Subcutaneous adipose tissue (tissue), 4 donors: ENCODE measurements around the gene TAF11. TPM values are rescaled to one million over a fixed set of nuclear protein-coding genes. Genes with fewer than 3 reads are reported as not detected.

Experiments
- total RNA-seq, 4 donors: library from RNA; depleted of rRNA; stranded (reverse); fragments of >200 nt; gene quantifications; one replicate each; pipeline ENCODE4 v1.1.0, GENCODE V29; 2016
- TF ChIP-seq, protein P1 (sequence below): fragments of 450-650 bp; IDR thresholded peaks from one replicate; pipeline ENCODE4 v1.5.1; 2016; ENCODE audit warnings: low read depth, mild to moderate bottlenecking, control low read depth, antibody characterized with exemption, moderate library complexity

TAF11 gene
- total RNA-seq, 4 donors from 2014 or later, result 12.2 to 18.5 (median 18.2) TPM

DNA sequence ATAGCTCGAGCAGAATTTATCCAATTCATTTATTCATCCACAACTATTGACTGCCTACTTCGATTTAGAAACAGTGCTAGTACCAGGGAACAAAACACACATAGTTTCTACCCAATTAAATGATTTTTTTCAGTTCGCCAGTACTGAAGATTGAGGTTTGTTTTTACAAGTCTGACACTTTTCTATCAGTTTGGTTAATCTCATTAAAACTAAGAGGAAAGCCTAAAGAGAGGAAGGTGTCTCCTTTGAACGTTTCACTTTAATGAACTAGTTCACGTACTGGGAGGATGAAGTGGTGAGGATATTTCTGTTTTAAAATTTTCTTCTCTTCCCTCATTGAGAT, 643 bp upstream of the TAF11 start:
- TF ChIP-seq, protein P1, sequence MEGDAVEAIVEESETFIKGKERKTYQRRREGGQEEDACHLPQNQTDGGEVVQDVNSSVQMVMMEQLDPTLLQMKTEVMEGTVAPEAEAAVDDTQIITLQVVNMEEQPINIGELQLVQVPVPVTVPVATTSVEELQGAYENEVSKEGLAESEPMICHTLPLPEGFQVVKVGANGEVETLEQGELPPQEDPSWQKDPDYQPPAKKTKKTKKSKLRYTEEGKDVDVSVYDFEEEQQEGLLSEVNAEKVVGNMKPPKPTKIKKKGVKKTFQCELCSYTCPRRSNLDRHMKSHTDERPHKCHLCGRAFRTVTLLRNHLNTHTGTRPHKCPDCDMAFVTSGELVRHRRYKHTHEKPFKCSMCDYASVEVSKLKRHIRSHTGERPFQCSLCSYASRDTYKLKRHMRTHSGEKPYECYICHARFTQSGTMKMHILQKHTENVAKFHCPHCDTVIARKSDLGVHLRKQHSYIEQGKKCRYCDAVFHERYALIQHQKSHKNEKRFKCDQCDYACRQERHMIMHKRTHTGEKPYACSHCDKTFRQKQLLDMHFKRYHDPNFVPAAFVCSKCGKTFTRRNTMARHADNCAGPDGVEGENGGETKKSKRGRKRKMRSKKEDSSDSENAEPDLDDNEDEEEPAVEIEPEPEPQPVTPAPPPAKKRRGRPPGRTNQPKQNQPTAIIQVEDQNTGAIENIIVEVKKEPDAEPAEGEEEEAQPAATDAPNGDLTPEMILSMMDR, result no peak

DNA sequence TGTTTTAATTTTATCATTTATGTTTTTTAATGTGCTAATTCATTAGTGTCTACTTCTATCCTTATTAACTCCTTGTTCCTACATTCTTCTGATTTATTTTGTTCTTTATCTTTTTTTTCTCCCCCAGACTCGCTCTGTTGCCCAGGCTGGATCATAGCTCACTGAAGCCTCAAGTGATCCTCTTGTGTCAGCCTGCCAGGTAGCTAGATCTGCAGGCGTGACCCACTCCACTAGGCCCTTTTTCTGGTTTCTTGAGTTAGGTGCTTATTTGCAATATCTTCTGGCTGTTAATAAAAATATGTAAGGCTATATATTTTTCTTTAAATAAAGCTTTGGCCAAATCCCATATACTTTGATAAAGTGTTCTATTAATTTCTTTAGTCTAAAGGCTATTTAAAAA, 2.8 kb downstream of the TAF11 start:
- TF ChIP-seq, protein P1, result no peak

DNA sequence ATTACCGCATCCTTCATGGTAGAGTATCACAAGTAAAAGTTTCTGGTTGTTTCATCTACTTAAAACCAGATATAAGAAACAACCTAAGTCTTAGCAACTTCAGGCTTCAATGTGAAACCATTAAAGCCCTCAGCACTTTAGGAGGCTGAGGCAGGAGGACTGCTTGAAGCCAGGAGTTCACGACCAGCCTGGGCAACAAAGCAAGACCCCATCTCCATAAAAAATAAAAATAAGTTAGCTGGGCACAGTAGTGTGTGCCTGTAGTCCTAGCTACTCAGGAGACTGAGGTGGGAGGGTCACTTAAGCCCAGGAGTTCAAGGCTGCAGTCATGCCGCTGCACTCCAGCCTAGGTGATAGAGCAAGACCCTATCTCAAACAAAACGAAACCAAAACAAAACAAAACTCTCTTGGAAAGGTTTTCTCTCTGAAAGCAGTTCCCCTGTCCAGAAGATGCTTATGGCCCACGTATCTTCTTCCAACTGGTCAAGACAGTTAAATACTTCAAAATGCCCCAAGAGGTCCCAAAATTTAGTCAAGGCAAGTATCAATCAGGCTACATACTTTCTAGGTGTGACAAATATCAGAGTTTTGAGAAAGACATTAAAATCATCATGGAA, 9.9 kb downstream of the TAF11 start:
- TF ChIP-seq, protein P1, result no peak

DNA sequence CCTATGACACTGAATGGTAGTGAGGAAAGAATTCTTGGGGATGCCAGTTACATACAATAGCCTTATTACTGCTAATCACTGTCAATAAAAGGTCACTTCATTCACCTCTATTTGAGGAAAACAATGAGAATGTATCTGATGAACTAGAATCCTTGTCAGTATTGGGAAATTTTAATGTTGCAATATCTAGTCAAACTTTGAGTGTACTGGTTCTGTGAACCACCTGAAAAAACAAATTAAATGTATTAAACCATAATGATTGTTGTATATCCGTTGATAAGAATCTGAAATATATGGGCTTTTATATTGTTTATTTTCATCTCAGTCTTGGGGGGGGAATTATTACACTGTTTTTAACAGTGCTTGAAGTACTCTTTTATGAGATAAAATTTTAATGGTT, 10.6 kb downstream of the TAF11 start:
- TF ChIP-seq, protein P1, result no peak

DNA sequence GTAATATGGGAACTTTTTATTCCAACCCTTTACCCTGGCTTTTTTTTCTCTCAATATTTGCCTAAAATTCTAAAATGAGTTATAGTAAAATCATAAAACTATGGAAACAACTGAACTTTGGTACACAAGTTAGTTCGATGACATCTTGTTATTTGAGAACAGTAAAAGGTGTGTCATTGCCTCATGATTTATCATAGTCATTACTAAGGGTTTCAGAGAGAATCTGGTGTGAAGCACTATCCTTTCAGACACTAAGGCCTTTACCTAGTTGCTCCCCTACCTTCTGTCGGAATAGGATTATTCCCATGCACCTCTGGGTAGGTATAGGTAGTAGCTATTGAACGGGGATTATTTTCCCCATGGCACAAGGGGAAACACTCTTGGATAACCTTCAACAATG, 11.4 kb downstream of the TAF11 start:
- TF ChIP-seq, protein P1, result no peak

DNA sequence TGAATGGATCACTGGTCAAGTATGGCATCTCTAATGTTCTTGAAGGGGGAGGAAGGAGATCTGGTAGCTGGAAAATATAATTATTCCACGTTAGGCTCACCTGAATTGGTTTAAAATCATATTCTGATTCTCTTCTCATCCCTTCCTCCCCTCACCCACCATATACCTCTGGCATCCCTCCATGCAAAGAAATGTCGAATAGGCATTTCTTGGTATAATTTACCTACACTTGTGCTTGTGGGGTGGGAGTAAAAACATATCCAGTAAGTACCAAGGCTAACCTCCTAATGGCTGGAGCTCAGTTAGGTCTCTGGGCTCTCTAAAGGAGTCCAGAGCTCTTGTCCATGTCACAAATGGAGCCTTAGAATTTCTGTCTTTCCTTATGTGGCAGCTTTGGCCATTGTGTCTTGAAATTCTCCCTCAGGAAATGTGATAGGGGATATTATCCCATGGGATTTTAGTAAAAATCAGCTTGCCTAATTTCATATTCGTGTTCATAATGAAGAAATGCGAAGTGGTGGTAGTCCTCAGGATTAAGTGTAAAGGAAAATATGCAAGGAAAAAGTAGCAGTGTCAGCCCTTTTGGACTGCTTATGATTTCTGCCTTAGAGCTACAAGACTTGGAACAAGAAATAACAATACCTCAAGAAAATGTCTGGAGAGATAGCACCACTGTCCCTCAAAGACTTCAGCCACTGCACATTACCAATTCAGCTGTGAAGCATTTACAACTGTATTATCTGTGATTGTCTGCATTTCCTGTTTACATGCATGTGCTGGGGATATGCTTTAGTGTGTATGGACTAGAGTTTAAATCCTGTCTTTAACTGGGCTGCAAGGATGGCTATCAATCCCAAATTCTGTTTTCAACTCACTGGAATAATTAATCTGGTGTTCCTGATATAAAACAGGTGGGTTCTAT, 12.3 kb downstream of the TAF11 start:
- TF ChIP-seq, protein P1, result no peak

DNA sequence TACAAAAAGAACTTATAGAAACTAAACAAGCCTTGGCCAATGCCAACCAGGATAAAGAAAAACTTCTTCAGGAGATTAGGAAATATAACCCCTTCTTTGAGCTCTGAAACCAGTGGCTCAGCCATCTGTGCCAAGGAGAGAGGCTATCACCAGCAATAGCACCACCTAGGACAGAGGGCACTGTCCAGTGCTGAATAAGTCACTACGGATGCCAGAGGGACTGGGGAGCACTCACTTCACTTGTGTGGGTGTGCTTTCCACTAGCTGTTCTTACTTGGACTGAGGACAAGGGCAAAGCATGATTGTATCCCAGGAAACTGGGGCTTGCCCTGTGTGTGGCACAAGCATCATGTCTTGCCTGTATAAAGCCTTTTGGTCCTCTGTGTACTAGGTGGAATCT, 15.5 kb downstream of the TAF11 start:
- TF ChIP-seq, protein P1, result no peak
